K562 (cell line): ENCODE results near the gene C11orf91.

Source experiments
- BRCA1 ChIP-seq, 2 experiments: fragments of 450-650 bp in 1 of 2; sonication (generic) in 1 of 2; formaldehyde crosslinking in 1 of 2; IDR thresholded peaks; 2 replicates each; pipeline versions ENCODE4 v1.5.0 to v1.6.1; 2017 to 2020; ENCODE audit warnings: mild to moderate bottlenecking in 1 of 2, missing genetic modification reagents in 1 of 2
- MIER1 ChIP-seq: fragments of 450-650 bp; IDR thresholded peaks from 2 replicates; pipeline ENCODE4 v1.6.1; 2016; ENCODE audit warnings: antibody characterized with exemption, mild to moderate bottlenecking, low read depth
- NELFE ChIP-seq: IDR thresholded peaks from 2 replicates; pipeline ENCODE4 v1.6.1; 2011; ENCODE audit warnings: mild to moderate bottlenecking; ENCODE audit not compliant: insufficient read depth, insufficient read length
- POLR2A ChIP-seq: fragments of 450-650 bp; conservative IDR thresholded peaks from 2 replicates; pipeline ENCODE4 v1.6.1; 2016
- SMARCC2 ChIP-seq: fragments of 450-650 bp; IDR thresholded peaks from 2 replicates; pipeline ENCODE4 v1.6.1; 2017; ENCODE audit warnings: antibody characterized with exemption, moderate library complexity, mild to moderate bottlenecking, low read depth
- SRSF3 ChIP-seq: fragments of 200-400 bp; formaldehyde crosslinking; IDR thresholded peaks from 2 replicates; pipeline ENCODE4 v1.6.1; 2016; ENCODE audit warnings: mild to moderate bottlenecking, low read length, moderate library complexity; ENCODE audit not compliant: insufficient read depth
- YY1 ChIP-seq, 3 experiments: IDR thresholded peaks; 2 replicates each; pipeline ENCODE4 v1.6.1; 2011; ENCODE audit warnings: low read length in 2 of 3, mild to moderate bottlenecking in 2 of 3, moderate library complexity in 2 of 3, borderline replicate concordance in 1 of 3, control low read depth in 1 of 3, low read depth in 1 of 3; ENCODE audit not compliant: insufficient read depth in 3 of 3, insufficient replicate concordance in 2 of 3, control insufficient read depth in 1 of 3, insufficient read length in 1 of 3; ENCODE audit errors: extremely low read depth in 1 of 3
- ZBTB7A ChIP-seq: IDR thresholded peaks from 2 replicates; pipeline ENCODE4 v1.6.1; 2011; ENCODE audit warnings: low read depth, mild to moderate bottlenecking, low read length, moderate library complexity, borderline replicate concordance; ENCODE audit not compliant: control insufficient read depth
- ZNF224 ChIP-seq: sonication (generic); formaldehyde crosslinking; IDR thresholded peaks from 2 replicates; pipeline ENCODE4 v1.8.0; 2022; ENCODE audit warnings: mild to moderate bottlenecking, missing genetic modification reagents
- ZNF41 ChIP-seq: fragments of 250-450 bp; sonication (Bioruptor Pico); conservative IDR thresholded peaks from 2 replicates; pipeline ENCODE4 v1.4.0; 2020; ENCODE audit warnings: mild to moderate bottlenecking
- TF ChIP-seq, protein P1 (sequence below), 2 experiments: fragments of 450-650 bp; formaldehyde crosslinking in 1 of 2; IDR thresholded peaks; 2 replicates each; pipeline versions ENCODE4 v1.4.0 to v1.6.1; 2014 to 2020; ENCODE audit warnings: mild to moderate bottlenecking in 2 of 2, borderline replicate concordance in 1 of 2, low read depth in 1 of 2

DNA sequence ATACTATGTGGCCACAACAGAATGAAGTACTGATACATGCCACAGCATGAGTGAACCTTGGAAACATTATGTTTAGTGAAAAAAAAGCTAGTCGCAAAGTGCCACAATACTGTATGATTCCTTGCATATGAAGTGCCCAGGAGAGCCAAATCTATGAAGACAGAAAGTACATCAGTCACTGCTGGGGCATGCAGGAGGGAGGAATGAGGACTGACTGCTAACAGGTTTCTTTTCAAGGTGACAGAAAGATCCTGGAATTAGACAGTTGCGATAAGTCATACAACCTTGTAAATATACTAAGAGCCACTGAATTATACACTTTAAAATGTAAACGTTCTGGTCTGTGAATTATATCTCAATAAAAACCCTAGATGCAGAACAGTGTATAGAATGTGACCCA lies 11.8 kb upstream of the C11orf91 start:
- no peak for TF ChIP-seq POLR2A
- TF ChIP-seq SMARCC2, result no peak
- TF ChIP-seq SRSF3, result no peak
- no peak for TF ChIP-seq MIER1
- TF ChIP-seq, protein P1, sequence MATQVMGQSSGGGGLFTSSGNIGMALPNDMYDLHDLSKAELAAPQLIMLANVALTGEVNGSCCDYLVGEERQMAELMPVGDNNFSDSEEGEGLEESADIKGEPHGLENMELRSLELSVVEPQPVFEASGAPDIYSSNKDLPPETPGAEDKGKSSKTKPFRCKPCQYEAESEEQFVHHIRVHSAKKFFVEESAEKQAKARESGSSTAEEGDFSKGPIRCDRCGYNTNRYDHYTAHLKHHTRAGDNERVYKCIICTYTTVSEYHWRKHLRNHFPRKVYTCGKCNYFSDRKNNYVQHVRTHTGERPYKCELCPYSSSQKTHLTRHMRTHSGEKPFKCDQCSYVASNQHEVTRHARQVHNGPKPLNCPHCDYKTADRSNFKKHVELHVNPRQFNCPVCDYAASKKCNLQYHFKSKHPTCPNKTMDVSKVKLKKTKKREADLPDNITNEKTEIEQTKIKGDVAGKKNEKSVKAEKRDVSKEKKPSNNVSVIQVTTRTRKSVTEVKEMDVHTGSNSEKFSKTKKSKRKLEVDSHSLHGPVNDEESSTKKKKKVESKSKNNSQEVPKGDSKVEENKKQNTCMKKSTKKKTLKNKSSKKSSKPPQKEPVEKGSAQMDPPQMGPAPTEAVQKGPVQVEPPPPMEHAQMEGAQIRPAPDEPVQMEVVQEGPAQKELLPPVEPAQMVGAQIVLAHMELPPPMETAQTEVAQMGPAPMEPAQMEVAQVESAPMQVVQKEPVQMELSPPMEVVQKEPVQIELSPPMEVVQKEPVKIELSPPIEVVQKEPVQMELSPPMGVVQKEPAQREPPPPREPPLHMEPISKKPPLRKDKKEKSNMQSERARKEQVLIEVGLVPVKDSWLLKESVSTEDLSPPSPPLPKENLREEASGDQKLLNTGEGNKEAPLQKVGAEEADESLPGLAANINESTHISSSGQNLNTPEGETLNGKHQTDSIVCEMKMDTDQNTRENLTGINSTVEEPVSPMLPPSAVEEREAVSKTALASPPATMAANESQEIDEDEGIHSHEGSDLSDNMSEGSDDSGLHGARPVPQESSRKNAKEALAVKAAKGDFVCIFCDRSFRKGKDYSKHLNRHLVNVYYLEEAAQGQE (IDR thresholded peaks at IDR 0.05; ENCODE audit: borderline replicate concordance), result no peak
- TF ChIP-seq, protein P1 (CRISPR knock-in tag; IDR thresholded peaks at IDR 0.05; ENCODE audit: low read depth), result no peak
- no peak for TF ChIP-seq ZBTB7A
- no peak for TF ChIP-seq BRCA1 (IDR thresholded peaks at IDR 0.05)
- no peak for TF ChIP-seq BRCA1 (CRISPR knock-in tag; IDR thresholded peaks at IDR 0.05)
- TF ChIP-seq NELFE, result no peak
- no peak for TF ChIP-seq YY1 (IDR thresholded peaks at IDR 0.05; ENCODE audit: borderline replicate concordance in 1 of 3, control insufficient read depth in 1 of 3, extremely low read depth in 1 of 3, insufficient read depth in 3 of 3, insufficient read length in 1 of 3, insufficient replicate concordance in 2 of 3, low read depth in 1 of 3, low read length in 2 of 3)
- no peak for TF ChIP-seq ZNF41 (CRISPR knock-in tag)
- no peak for TF ChIP-seq ZNF224 (CRISPR knock-in tag)
